ENCODE measurements around the gene HSF4.

HSF4 gene

DNA sequence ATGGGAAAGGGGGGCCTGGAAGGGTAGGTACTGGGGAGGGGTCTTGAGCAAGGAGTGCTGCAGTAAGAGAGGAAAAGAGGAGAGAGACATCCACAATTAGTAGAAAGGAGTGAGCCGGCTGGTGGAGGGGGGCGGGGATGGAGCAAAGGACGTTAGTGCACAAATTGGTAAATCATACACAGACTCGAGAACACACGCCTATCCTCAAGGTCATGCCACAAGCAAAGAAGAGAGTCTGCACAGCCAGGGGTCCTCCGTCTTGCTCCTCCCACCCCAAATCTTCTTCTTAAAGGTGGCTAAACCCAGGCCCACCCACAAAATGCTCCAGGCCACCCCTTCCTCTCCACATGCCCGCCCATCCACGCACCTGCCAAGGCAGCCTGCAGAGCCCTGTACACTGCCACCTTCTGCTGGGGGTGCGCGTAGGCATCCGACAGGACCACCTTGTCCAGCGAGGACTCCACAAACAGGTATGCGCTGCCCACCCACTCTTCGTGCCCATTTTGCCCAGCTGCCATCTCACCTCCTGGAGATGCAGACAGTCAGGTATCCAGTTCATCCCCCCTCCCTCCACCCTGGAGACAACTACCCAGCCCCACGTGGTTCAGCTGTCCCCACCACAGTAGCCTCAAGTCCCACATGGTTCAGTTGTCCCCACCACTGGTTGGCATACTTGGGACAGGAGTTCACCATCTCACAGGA, 8.3 kb upstream of the HSF4 start:
- DNase-seq (ENCODE audit: low read depth in 2 of 2), result no peak
- no peak for TF ChIP-seq CTCF (IDR thresholded peaks at IDR 0.05; ENCODE audit: low read depth, low read length)
- no peak overlapping the region for H3K4me3 ChIP-seq (replicated peaks in 1 of 2; ENCODE audit: low read depth in 2 of 2, low read length in 2 of 2)

GRCh38 chr16:67157106-67157748, 7.3 kb upstream of the HSF4 start:
- TF ChIP-seq CTCF (IDR thresholded peaks at IDR 0.05; ENCODE audit: low read depth, low read length), result no peak
- H3K4me3 ChIP-seq (replicated peaks in 1 of 2; ENCODE audit: low read depth in 2 of 2, low read length in 2 of 2), result no peak overlapping the region

DNA sequence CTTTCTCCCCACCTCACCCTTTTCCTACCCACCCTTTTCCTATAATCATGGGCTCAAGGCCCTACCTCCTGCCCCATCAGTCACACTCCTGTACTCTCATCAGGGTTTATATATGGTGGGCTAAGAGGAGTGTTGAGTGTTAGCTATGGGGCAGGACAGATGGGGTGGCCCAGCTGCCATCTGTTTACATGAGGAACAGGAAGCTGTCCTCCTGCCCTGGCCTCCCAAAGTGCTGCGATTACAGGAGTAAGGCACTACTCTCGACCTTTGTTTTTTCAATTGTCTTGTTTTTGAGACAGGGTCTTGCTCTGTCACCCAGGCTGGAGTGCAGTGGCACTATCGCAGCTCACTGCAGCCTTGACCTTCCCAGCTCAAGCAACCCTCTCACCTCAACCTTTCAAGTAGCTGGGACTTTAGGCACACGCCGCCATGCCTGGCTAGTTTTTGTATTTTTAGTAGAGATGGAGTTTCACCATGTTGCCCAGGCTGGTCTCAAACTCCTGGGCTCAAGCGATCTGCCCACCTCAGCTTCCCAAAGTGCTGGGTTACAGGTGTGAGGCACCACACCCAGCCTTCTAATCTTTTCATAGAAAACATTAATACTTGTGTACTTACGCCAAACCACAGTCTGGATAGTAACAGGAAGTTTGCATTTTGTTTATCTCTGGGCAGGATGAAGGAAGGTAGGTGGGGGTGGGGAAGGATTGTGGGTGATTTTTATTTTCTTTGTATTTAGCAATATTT, 6.5 kb upstream of the HSF4 start:
- H3K4me3 ChIP-seq (replicated peaks in 1 of 2; ENCODE audit: low read depth in 2 of 2, low read length in 2 of 2), result no peak overlapping the region
- DNase-seq (ENCODE audit: low read depth in 2 of 2), result no peak
- TF ChIP-seq CTCF (IDR thresholded peaks at IDR 0.05; ENCODE audit: low read depth, low read length), result no peak

More at GRCh38 chr16:67157106-67157748, 7.3 kb upstream of the HSF4 start:
- DNase-seq (ENCODE audit: low read depth in 2 of 2), result no peak

GRCh38 chr16:67158637-67159600, 5.6 kb upstream of the HSF4 start:
- no peak for TF ChIP-seq CTCF (IDR thresholded peaks at IDR 0.05; ENCODE audit: low read depth, low read length)
- H3K4me3 ChIP-seq (replicated peaks in 1 of 2; ENCODE audit: low read depth in 2 of 2, low read length in 2 of 2), result peak overlapping the region; percentile 97
- peak in 1 of 2 donors; percentile 35 for DNase-seq (ENCODE audit: low read depth in 2 of 2)

GRCh38 chr16:67161595-67162058, 2.9 kb upstream of the HSF4 start:
- no peak for TF ChIP-seq CTCF (IDR thresholded peaks at IDR 0.05; ENCODE audit: low read depth, low read length)
- DNase-seq (ENCODE audit: low read depth in 2 of 2), result no peak
- H3K4me3 ChIP-seq (replicated peaks in 1 of 2; ENCODE audit: low read depth in 2 of 2, low read length in 2 of 2), result peak overlapping the region in 1 of 2 donors; percentile 1
